Jurkat, Clone E6-1 (cell line): Measurements from ENCODE around the gene TEK.

Experiments
- DNase-seq: peaks from one replicate; pipeline ENCODE4 v3.0.0-alpha.2; 2011; ENCODE audit warnings: low read depth, low spot score
- H3K4me3 ChIP-seq: 2 replicates; pipeline ENCODE4 v1.5.1; 2011; ENCODE audit warnings: mild to moderate bottlenecking, low read length, control low read depth, moderate library complexity

Gene TEK

DNA sequence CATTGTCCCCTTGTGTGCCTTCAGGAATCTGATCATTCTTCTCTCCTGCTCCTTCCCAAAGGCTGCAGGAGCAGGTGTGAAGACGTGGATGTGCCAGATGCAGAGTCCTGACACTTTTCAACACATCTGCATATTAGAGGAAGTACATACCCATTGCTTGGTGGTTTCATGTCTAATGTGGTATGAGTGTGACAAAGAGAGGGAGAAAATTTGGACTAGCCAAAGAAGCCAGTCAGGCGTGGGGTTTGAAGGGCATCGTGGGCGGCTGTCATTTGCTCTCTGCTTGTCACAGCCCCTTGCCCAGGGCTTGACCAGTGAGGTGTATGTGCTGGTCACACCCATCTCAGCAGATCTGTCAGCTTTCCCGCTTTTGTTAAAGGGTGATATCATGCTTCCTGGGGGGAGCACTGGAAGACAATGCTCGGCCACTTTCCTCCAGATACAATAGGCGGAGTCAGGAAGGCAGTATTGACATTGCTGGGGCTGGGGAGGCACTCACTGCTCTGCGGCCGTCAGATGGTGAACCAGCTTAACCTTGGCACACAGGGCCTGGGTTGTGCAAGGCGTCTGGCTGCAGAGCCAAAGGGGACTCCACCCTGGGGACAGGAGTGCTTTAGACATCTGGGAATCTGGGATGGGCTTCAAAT is 8.6 kb downstream of the TEK start:
- no peak overlapping the region for H3K4me3 ChIP-seq
- DNase-seq = no peak

DNA sequence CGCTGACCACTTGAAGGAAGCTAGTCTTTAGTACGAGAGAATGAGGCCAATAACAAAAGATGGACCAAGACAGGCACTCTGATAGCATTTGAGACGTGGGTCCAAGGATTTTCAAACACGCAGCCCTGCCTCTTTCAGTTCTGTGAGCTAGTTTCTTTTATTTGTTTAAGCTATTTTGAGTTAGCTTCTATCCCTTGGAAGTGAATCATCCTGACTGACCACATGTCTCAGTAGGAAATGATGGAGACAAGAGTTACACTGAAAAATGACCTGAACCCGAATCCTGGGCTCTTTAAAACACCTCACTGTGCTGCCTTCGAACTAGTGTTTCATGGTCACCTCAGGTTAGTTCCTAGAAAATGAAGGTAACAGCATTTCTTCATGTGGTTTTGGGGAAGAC is 9.9 kb downstream of the TEK start:
- DNase-seq = no peak
- no peak overlapping the region for H3K4me3 ChIP-seq

DNA sequence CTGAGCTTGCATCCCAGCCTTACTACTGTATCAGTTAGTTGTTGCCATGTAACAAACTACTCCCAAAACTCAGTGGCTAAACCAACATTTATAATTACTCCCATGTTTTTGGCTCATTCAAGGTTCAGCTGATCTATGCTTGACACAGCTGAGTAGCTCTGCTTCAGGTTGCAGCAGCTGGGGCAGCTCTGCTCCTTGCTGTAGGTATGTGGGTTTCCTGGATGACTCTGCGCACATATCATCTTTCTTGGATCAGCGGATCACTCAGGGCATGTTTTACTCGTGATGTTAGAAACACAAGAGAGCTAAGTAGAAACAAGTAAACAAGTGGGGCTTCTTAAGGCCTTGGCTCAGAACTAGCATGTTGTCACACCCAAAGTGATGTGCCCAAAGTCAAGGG is 15.1 kb downstream of the TEK start:
- DNase-seq = no peak
- H3K4me3 ChIP-seq = no peak overlapping the region

DNA sequence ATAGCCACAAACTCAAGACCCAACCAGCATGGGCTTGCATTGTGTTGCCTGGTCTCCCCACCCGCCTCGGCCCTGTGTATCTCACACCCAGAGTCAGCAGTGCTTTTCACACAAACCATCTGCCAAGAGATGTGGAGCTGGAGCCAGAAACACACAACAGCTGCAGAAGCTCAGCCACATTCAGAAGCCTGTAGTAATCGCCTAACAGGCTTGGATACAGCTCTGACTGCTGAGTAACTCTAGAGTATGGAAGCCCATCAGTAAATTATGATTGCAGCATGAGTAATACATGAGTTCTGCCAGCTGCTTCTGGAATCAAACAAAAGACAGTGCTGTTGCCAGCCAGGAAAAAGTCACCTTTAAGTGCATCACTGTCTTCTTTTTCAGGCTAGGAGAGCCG is 16.0 kb downstream of the TEK start:
- no peak overlapping the region for H3K4me3 ChIP-seq
- no peak for DNase-seq

DNA sequence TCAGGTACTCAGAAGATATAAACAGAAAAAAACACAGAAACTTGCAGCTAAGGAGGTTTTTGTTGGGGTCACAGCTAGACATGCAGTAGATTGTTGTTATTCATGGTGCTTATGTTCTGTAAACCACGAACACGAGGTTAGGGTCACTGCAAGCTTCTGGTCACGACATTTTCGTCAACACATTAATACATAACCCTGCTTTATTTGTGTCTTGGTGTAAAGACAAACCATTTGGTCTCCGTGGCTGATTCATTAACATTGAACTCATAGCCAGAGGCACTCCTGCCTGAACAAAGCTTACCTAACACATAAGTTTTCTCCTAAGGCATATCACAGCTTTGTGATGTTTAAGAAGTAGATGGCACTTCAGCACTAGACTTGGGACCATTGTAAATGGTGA is 16.9 kb downstream of the TEK start:
- DNase-seq = no peak
- H3K4me3 ChIP-seq = no peak overlapping the region

DNA sequence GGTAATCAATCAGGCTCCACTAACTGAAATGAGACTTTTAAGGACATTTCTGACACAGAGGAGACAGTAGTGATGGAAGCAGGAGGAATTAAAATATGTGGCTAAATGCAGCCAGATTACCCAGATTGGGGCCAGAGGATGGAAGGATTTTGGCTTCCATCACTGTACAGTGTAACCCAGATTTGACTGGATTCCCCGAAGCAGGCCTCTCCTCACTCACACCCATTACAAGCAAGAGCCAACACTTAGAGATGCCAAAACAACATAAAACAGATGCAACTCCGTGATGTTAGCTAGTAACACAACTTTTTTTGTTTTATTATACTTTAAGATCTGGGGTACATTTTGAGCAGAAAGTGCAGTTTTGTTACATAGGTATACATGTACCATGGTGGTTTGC is 17.6 kb downstream of the TEK start:
- no peak overlapping the region for H3K4me3 ChIP-seq
- DNase-seq = no peak

DNA sequence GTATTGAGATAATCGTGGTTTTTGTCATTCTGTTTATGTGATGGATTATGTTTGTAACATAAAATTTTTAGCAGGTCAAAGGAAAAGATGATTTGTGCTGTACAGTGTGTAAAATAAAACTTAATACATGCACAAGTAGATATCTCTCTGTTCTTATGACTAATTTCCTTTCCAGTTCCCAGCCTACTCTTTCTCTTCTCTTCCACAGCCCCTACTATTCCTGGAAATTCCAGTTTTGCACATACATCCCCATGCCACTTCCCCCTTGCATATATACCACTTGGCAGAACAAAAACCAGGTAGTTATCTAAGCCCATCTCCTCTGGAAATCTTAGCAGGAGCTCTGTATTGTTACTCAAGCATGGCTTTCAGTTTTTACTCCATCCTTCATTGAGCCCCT is 20.2 kb downstream of the TEK start:
- no peak for DNase-seq
- no peak overlapping the region for H3K4me3 ChIP-seq

DNA sequence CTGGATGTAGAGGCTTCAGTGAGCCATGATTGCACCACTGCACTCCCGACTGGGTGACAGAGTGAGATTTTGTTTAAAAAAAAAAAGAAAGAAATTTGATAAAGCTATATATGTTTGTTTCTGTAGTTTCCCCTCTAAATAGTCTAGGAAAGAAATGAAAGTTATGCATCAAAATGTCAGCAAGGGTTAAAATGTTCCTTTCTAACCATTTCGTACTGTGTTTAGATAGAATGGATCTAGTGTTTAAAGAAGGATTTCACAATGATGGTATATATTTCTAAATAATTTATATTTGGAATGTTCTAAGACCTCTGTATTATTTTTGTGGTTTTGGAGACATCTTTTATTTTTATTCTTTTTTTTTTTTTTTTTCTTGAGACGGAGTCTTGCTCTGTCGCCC is 22.7 kb downstream of the TEK start:
- no peak for DNase-seq
- H3K4me3 ChIP-seq = no peak overlapping the region

DNA sequence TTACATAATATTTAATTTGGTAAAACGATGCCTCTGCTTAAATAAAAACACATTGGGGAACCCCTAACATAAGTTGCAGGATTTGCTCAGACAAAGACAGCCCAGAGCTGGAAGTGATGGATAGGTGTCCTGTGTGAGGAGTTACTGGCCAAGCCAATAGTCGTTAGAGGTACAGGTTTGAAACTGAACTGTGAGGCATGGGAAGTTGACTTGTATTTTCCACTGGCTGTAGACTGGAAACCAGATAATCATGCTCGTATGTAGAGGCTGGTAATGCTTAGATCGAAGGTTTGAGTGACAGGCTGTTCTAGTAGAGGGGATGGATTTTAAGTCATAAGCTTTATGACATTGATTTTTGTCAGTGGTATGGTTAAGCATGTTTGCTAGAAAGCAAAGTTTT is 24.8 kb downstream of the TEK start:
- no peak for DNase-seq
- H3K4me3 ChIP-seq = no peak overlapping the region

DNA sequence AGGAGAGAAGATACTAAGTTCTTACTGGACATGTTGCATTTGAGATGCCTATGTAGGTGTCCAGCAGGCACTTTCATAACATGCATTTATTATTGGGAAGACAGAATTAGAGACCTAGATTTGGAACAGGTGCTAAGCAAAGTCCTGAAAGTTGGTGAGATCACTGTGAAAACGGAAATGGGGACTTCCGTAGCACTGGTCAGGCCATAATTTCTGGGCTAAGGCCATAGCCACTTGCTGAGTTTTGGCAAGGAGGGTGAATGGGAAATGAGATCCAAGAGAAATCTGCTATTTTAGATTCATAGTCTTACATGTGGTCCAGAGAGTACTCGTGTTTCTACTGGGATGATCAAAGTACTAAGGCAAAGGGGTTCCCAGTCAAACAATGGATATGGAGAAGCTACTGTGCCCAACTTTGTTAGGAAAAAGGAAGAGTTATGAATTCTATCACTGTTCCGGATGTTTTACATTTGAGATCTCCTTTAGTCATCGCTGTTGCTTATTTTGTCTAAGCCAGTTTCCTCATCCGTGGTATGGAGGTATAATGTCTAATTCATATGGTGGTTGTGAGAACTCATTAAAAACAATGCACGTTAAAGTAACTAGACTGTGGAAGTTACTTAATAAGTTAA is 33.4 kb downstream of the TEK start:
- DNase-seq = no peak
- no peak overlapping the region for H3K4me3 ChIP-seq

DNA sequence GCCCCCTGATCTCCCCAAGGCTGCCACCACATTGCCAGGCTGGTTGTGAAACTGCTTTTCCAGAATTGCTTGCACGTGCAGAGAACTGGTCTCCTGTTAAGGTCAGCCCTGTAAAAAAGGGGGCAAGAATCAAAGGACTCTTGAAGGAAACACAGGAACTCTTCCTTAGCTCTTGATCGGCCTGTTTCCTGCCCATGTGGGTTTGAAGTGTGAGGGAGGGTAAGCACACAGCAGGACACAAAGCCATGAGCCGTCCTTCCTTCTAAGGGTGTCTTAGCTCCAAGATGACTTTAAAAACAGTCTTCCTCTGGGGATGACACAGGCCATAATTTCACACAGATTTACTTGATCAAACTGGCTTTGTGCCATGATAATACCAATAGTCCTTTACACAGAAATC is 36.1 kb downstream of the TEK start:
- DNase-seq = no peak
- no peak overlapping the region for H3K4me3 ChIP-seq

DNA sequence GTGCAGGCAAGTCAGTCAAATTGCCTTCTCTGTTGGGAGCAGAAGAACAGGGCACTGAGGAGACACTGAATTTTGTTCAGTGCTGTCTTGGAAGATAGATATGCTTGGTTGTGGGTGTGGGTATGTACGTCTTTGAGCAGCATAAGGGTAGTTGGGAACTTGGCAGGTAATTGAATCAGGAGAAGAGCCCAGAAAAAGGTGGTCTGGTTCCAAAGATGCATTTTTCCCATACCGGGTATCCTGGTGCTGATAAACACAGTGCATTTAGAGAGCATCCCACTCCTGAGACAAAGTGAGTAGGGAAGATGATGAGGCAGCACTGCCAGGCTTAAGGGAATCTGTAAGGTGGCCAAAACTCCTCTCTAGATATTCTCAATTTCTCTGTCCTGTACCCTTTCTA is 40.6 kb downstream of the TEK start:
- H3K4me3 ChIP-seq = no peak overlapping the region
- no peak for DNase-seq

DNA sequence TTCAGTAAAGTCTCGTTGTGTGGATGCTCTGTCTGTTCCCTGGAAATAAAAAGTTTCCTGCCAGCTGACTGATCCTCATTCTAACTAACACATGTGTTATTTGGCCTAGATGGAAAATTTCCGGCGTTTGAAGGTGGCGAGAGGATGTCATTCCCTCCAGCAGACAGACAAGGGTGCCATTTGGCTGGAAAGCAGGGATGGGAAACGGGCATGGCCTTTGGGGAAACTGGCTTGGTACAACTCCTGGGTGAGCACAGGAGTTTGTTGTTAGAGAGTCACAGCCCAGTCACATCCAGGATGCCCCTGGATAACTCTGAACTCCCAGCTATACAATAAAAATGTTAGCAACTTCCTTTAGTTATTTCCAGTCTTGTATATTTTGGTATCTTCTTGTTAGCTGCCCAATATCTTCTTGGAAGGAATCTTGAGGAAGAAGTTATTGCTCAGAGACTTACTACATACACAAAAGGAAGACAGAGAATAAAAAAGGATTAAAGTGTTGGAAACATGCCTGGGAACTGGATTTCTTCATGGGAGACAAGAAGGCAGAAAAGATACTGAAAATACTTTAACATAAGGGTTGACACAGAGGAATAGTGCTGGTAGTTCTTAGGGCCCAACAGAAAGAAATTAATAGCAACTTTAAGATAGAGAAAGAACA is 41.9 kb downstream of the TEK start:
- no peak overlapping the region for H3K4me3 ChIP-seq
- no peak for DNase-seq

DNA sequence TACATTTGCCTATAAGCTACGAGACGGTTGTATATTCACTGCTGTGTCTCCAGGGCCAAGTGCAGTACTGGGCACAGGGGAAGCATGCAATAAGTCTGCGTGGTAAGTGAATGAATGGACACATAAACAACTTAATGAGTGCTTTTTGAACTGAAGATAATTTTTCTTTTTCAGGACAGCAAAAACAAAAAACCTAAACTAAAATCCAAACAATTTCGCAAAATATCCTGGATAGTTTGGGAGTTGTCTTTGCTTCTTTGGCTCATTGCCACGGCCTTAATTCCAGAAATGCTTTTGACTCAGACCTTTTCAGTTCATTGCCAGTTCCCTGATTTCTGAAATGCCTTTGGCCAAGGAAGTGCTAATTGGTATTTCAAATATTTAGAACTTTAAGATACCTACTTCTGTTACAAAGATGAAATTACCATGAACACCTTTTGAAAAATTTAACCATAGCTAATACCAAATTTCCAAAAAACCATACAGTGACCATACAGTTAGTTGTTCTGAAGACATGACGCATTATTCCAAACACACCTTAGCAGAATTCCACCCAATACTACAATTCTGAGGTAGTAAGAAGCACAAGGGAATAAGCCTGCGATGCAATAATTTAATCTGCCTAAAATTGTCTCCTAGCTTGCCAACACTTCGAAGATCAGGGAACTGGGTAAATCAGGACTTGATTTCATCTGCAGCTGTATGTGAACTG is 42.8 kb downstream of the TEK start:
- H3K4me3 ChIP-seq = no peak overlapping the region
- no peak for DNase-seq

DNA sequence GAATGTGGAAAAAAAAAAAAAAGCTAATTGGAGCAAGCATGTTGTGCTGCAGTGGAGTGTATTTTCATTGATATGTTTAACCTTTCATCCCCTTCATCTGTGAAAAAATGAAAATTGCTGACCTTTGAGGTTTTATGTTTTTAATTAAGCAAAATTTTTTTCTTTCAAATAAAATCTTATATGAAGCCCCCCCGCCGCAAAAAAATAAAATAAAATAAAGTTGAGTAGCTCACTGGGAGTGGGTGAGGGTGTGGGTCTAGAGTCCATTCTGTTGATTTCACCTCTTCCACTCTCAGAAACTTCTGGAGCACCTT is 43.3 kb downstream of the TEK start:
- no peak overlapping the region for H3K4me3 ChIP-seq
- no peak for DNase-seq

DNA sequence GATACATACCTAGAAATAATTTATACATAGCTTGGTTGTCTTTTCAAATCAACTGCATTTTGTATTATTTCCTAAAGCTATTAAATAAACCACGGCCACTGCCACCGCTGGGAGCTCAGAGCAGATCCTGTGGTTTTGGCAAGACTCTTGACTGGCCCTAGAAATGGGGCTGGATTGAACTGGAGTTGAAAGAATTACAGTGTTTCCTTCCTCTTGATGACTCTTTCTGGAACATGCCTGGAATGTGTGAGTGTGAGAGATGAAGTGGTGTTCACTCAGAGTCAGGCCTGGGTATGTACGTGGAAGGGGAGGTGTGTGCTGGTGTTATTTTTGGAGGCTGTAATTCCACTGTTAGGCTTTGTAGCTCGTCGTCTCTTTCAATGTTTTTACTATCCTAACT is 45.9 kb downstream of the TEK start:
- DNase-seq = no peak
- no peak overlapping the region for H3K4me3 ChIP-seq

DNA sequence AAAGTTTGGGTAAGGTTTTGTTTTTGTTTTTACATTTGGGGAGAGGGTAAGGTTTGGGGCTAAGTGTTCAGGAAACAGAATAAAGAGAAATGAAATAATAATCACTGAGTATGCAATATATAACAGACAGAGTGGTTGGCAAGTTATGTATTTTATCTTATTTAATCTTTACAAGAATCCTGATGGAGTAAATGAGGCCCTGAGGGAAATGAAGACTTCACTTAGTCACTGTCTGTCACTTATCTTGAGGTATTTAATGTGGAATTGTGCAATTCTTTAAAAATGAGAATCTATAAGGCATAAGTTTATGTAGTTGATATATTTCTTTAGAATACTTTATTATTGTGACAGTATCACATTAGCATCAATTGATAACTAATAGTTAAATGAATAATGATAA is 48.1 kb downstream of the TEK start:
- no peak for DNase-seq
- H3K4me3 ChIP-seq = no peak overlapping the region

DNA sequence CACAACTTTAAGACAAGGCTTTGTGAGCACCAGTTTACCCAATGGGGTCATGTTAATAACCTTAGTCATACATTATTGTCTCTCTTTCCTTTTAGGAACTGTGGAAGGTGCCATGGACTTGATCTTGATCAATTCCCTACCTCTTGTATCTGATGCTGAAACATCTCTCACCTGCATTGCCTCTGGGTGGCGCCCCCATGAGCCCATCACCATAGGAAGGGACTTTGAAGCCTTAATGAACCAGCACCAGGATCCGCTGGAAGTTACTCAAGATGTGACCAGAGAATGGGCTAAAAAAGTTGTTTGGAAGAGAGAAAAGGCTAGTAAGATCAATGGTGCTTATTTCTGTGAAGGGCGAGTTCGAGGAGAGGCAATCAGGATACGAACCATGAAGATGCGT is 48.7 kb downstream of the TEK start:
- no peak for DNase-seq
- no peak overlapping the region for H3K4me3 ChIP-seq

DNA sequence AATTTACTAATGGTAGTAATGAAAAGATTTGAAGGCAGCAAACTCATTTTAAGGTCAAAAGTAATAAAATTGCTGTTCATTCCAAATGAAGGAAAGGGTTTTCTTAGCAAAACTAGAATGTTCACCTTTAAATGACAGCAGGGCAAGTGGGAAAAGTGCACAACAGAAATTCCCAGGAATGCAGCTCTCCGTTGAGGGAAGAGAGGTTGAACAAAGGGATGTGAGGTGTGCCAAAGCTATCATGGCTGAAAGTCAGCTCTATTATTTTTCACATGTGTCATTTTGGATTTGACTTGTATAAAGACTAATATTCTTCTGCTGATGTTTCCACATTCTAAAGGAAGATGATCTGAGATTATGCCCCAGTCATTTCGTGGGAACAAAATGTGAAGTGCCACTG is 51.6 kb downstream of the TEK start:
- no peak for DNase-seq
- no peak overlapping the region for H3K4me3 ChIP-seq

DNA sequence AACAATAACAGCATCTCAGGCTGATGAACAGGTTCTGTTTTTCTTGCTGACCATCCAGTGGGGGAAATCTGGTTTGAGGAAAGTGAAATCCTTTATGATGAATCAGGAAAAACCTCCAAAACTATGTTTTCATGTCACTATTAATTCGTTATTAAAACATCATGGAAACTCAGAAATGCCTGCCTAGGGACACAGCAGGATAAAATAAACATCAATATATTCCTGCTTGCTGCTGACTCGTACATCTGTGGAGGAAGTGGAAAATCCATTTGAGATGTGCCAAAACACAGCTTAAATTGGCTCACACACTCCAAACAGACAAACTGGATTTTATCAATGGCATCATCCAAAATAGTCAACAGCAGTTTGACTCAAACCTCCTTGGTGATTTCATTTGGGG is 53.0 kb downstream of the TEK start:
- no peak overlapping the region for H3K4me3 ChIP-seq
- no peak for DNase-seq

DNA sequence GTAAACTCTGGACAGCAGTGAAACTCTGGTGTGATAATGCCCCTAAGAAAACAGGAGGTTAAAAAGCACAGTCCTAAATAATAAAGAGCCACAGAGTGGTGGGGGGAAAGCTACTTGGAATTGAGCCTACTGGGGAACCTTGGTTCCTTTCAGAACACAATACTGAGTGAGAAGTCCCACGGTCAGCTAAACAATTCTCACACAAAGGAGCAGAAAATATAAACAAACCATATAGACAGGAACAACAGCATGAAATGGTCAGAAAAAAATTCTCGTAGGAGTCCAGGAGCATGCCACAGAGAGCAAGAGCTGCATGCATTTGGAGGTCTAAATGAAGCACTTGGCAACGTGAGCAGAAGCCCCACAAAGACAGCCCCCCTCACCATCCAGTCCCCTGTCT is 56.0 kb downstream of the TEK start:
- DNase-seq = no peak
- H3K4me3 ChIP-seq = no peak overlapping the region
